H1 (cell line): Measurements from ENCODE around the gene FAU. TPM values are rescaled to one million over a fixed set of nuclear protein-coding genes. Genes with fewer than 3 reads are reported as not detected.

Source experiments
- CBX8 ChIP-seq: fragments of 300-800, 300-1000 bp; sonication (generic); IDR thresholded peaks from 2 replicates; pipeline ENCODE4 v1.7.1; 2016; ENCODE audit warnings: low read depth, low read length, borderline replicate concordance
- GABPA ChIP-seq: IDR thresholded peaks from 2 replicates; pipeline ENCODE4 v1.6.1; 2011; ENCODE audit warnings: mild to moderate bottlenecking, low read length, moderate library complexity, borderline replicate concordance; ENCODE audit not compliant: insufficient read depth
- NRF1 ChIP-seq: IDR thresholded peaks from 2 replicates; pipeline ENCODE4 v1.6.1; 2011; ENCODE audit warnings: mild to moderate bottlenecking, low read depth, low read length, improper control_type of control experiment
- RFX5 ChIP-seq: IDR thresholded peaks from 2 replicates; pipeline ENCODE4 v1.6.1; 2011; ENCODE audit warnings: low read depth, low read length, improper control_type of control experiment, borderline replicate concordance
- SAP30 ChIP-seq: fragments of 300-600 bp; sonication (generic); IDR thresholded peaks from 2 replicates; pipeline ENCODE4 v1.7.1; 2012; ENCODE audit warnings: low read length, moderate library complexity, mild to moderate bottlenecking, inconsistent platforms; ENCODE audit not compliant: insufficient read depth, insufficient replicate concordance
- TCF12 ChIP-seq: IDR thresholded peaks from 2 replicates; pipeline ENCODE4 v1.6.1; 2011; ENCODE audit warnings: low read depth, mild to moderate bottlenecking, low read length
- polyA plus RNA-seq, 7 experiments: library from polyadenylated mRNA; depleted of rRNA in 3 of 7; stranded (reverse) in 5 of 7; unstranded in 2 of 7; fragments of >200 nt in 5 of 7; fragments of 200-250 nt in 2 of 7; gene quantifications; 1 replicate in 5 of 7; 2 replicates in 1 of 7; 4 replicates in 1 of 7; pipeline versions ENCODE4 v1.2.1 to v1.2.3, GENCODE V29; 2011 to 2013; ENCODE audit warnings: missing spikeins in 2 of 7, mixed read lengths in 2 of 7
- total RNA-seq: library from RNA; stranded (reverse); fragmentation: NEBNext Ultra II Directional; extraction: Animal tissue kit (Norgen Biotek cat#: 25700); gene quantifications from 2 replicates; pipeline ENCODE4 v1.2.1, GENCODE V29; 2021
- TF ChIP-seq, protein P1 (sequence below): IDR thresholded peaks from 2 replicates; pipeline ENCODE4 v1.6.1; 2011; ENCODE audit warnings: low read length, improper control_type of control experiment

The FAU gene
- total and polyA plus RNA-seq, 2 of the 8 experiments (the other 6 are each of a cell fraction or from before 2014, with no cell fraction given): 826 to 896 TPM

DNA sequence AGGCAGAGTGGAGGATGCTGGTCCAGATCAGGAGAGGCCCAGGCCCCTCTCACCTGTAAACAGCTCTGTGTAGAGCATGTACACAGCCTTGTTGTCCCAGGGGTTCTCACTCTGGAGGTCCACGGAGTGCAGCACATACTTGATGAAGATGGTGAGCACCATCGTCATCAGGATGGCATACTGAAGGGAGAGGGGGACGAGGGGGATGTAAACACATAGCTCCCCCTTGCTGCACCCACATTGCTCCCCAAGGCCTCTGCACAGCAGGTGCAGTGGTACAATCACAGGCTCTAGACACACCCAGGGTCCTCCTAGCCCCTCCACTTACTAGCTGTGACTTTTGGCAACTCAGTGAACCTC is 9.5 kb upstream of the FAU start (continued):
- TF ChIP-seq TCF12: no peak
- TF ChIP-seq, protein P1, sequence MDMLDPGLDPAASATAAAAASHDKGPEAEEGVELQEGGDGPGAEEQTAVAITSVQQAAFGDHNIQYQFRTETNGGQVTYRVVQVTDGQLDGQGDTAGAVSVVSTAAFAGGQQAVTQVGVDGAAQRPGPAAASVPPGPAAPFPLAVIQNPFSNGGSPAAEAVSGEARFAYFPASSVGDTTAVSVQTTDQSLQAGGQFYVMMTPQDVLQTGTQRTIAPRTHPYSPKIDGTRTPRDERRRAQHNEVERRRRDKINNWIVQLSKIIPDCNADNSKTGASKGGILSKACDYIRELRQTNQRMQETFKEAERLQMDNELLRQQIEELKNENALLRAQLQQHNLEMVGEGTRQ: no peak
- TF ChIP-seq SAP30: no peak
- TF ChIP-seq NRF1: no peak
- TF ChIP-seq CBX8: no peak
- no peak for TF ChIP-seq RFX5
- no peak for TF ChIP-seq GABPA
